GM19023 (cell line): ENCODE data around the gene DNAH14.
"Not testable (repeated sequence)": the region's sequence is repeated elsewhere in the genome, so short reads cannot be mapped to it uniquely, and the experiment has no call there.

Experiments used
- ATAC-seq: cut with Tn5 transposase; IDR thresholded peaks from one replicate; pipeline ENCODE4 v1.9.1; 2021; ENCODE audit warnings: mild to moderate bottlenecking, moderate library complexity; ENCODE audit not compliant: unreplicated experiment

Gene DNAH14

GRCh38 chr1:225230483-225230882, 301.0 kb downstream of the DNAH14 start:
- no peak for ATAC-seq

- not testable (repeated sequence) for ATAC-seq
Observed at GRCh38 chr1:225232930-225233329, 303.5 kb downstream of the DNAH14 start.

- no peak for ATAC-seq
Observed at GRCh38 chr1:225242611-225243010, 313.1 kb downstream of the DNAH14 start.

- ATAC-seq, result peak; percentile 88
Observed at GRCh38 chr1:225250432-225250831, 321.0 kb downstream of the DNAH14 start.

GRCh38 chr1:225253173-225253572, 323.7 kb downstream of the DNAH14 start:
- no peak for ATAC-seq

GRCh38 chr1:225253784-225254183, 324.3 kb downstream of the DNAH14 start:
- ATAC-seq, result no peak

GRCh38 chr1:225254676-225255075, 325.2 kb downstream of the DNAH14 start:
- no peak for ATAC-seq

- ATAC-seq, result no peak
Observed at GRCh38 chr1:225257081-225257480, 327.6 kb downstream of the DNAH14 start.

- no peak for ATAC-seq
Observed at GRCh38 chr1:225258811-225259210, 329.3 kb downstream of the DNAH14 start.

- no peak for ATAC-seq
Observed at GRCh38 chr1:225259542-225259941, 330.1 kb downstream of the DNAH14 start.

- no peak for ATAC-seq
Observed at GRCh38 chr1:225260319-225260718, 330.8 kb downstream of the DNAH14 start.

GRCh38 chr1:225277445-225277844, 348.0 kb downstream of the DNAH14 start:
- no peak for ATAC-seq

- no peak for ATAC-seq
Observed at GRCh38 chr1:225280563-225280962, 351.1 kb downstream of the DNAH14 start.

- ATAC-seq, result no peak
Observed at GRCh38 chr1:225290244-225290643, 360.8 kb downstream of the DNAH14 start.

- ATAC-seq, result no peak
Observed at GRCh38 chr1:225299624-225300023, 370.1 kb downstream of the DNAH14 start.

GRCh38 chr1:225300381-225300780, 370.9 kb downstream of the DNAH14 start:
- no peak for ATAC-seq

- ATAC-seq, result no peak
Observed at GRCh38 chr1:225304996-225305395, 375.5 kb downstream of the DNAH14 start.

GRCh38 chr1:225310544-225310943, 381.1 kb downstream of the DNAH14 start:
- ATAC-seq, result not testable (repeated sequence)

GRCh38 chr1:225318706-225319575, 389.5 kb downstream of the DNAH14 start:
- peak; percentile 71 for ATAC-seq

- ATAC-seq, result no peak
Observed at GRCh38 chr1:225319871-225320270, 390.4 kb downstream of the DNAH14 start.

GRCh38 chr1:225321784-225322183, 392.3 kb downstream of the DNAH14 start:
- no peak for ATAC-seq

GRCh38 chr1:225329041-225329440, 399.6 kb downstream of the DNAH14 start:
- ATAC-seq, result no peak

- ATAC-seq, result not testable (repeated sequence)
Observed at GRCh38 chr1:225329996-225330395, 400.5 kb downstream of the DNAH14 start.
